A673 (cell line): ENCODE measurements around the gene FBXW5. TPM values are rescaled to one million over a fixed set of nuclear protein-coding genes. Genes with fewer than 3 reads are reported as not detected.

Source experiments
- BruUV-seq: library from RNA; stranded (reverse); fragments of 400-500 nt; replicated peaks from 2 replicates; lab custom pipeline; 2021; lab: Mats Ljungman, UMichigan
- CTCF ChIA-PET: fragments of 300-600 bp; sonication (Branson Sonifier 250); formaldehyde crosslinking; loops from one replicate; lab custom pipeline; 2022; ENCODE audit warnings: antibody characterized with exemption; lab: Charles Lee
- POLR2A ChIA-PET: fragments of 300-600 bp; sonication (Branson Sonifier 250); formaldehyde crosslinking; loops from one replicate; lab custom pipeline; 2022; ENCODE audit warnings: antibody characterized with exemption; ENCODE audit not compliant: low non-redundant PET; lab: Charles Lee
- DNase-seq: peaks from one replicate; pipeline ENCODE4 v3.0.0-alpha.2; 2015; ENCODE audit warnings: low spot score
- H3K27ac ChIP-seq: fragments of 200-600 bp; sonication (generic); 2 replicates; pipeline ENCODE4 v1.5.1; 2016; ENCODE audit warnings: mixed run types, low read depth, mild to moderate bottlenecking, mixed read lengths, antibody characterized with exemption, low read length; ENCODE audit not compliant: poor library complexity, severe bottlenecking
- H3K27me3 ChIP-seq: fragments of 200-600 bp; sonication (generic); replicated peaks from 2 replicates; pipeline ENCODE4 v1.6.1; 2017; ENCODE audit warnings: mixed run types, low read depth, mild to moderate bottlenecking, mixed read lengths, antibody characterized with exemption, low read length; ENCODE audit not compliant: insufficient read depth, poor library complexity
- H3K36me3 ChIP-seq: fragments of 200-600 bp; sonication (generic); 2 replicates; pipeline ENCODE4 v1.6.1; 2016; ENCODE audit warnings: mixed run types, mild to moderate bottlenecking, mixed read lengths, antibody characterized with exemption, low read length; ENCODE audit not compliant: insufficient read depth, poor library complexity, severe bottlenecking
- H3K4me1 ChIP-seq: fragments of 200-600 bp; sonication (generic); 2 replicates; pipeline ENCODE4 v1.6.1; 2017; ENCODE audit warnings: mixed run types, mild to moderate bottlenecking, mixed read lengths, antibody characterized with exemption, low read length; ENCODE audit not compliant: insufficient read depth, poor library complexity, severe bottlenecking
- H3K4me3 ChIP-seq: fragments of 200-600 bp; sonication (generic); 2 replicates; pipeline ENCODE4 v1.5.1; 2016; ENCODE audit warnings: low read depth, mixed run types, mild to moderate bottlenecking, mixed read lengths, low read length; ENCODE audit not compliant: poor library complexity, severe bottlenecking
- H3K9me3 ChIP-seq: fragments of 200-600 bp; sonication (generic); 2 replicates; pipeline ENCODE4 v1.6.1; 2016; ENCODE audit warnings: mixed run types, low read depth, mild to moderate bottlenecking, mixed read lengths, antibody characterized with exemption, low read length; ENCODE audit not compliant: poor library complexity, severe bottlenecking
- EZH2 ChIP-seq: fragments of 200-600 bp; sonication (generic); IDR thresholded peaks from 2 replicates; pipeline ENCODE4 v1.6.1; 2017; ENCODE audit warnings: borderline replicate concordance, low read depth, mild to moderate bottlenecking, mixed read lengths, antibody characterized with exemption, low read length; ENCODE audit not compliant: poor library complexity, severe bottlenecking
- intact Hi-C: fragments of 100-400 bp; cut with micrococcal nuclease; formaldehyde crosslinking; loops from one replicate; pipeline ENCODE4 v1.10.0; 2022; ENCODE audit not compliant: unreplicated experiment
- total RNA-seq: library from RNA; stranded (reverse); gene quantifications from 2 replicates; pipeline ENCODE4 v1.2.3, GENCODE V29; 2021
- TF ChIP-seq, protein P1 (sequence below): fragments of 300-800, 200-600 bp; sonication (generic); conservative IDR thresholded peaks from 2 replicates; pipeline ENCODE4 v1.5.1; 2017; ENCODE audit warnings: low read depth, mild to moderate bottlenecking, antibody characterized with exemption, low read length, moderate library complexity, mixed read lengths

The FBXW5 gene
- total RNA-seq, 1 experiment from 2014 or later, result 81.8 TPM

DNA sequence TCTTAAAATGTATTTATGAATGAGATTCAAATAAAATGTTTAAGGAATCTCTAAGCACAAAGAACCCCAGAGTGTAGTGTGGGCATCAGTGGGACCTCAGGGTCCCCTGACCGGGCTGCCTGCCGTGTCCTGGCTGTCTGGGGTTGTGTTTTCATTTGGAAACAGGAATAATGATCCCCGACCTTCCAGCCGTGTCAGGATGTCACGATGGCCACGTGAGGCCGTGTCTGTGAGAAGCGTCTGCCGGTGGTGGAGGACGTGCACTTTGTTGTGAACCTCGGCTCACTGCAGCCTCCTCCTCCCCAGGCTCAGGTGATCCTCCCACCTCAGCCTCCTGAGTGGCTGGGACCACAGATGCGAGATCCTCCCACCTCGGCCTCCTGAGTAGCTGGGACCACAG, 53.9 kb downstream of the FBXW5 start:
- no peaks in the 10 kb centered on the region for H3K27me3 ChIP-seq
- BruUV-seq, result no TSS peak
- CTCF ChIA-PET, result no interaction called here
- DNase-seq, result no peak
- H3K4me1 ChIP-seq, result no peaks in the 10 kb centered on the region
- H3K4me3 ChIP-seq, result no peak overlapping the region
- H3K9me3 ChIP-seq, result no peaks in the 10 kb centered on the region
- no peaks in the 10 kb centered on the region for H3K36me3 ChIP-seq
- POLR2A ChIA-PET, result no interaction called here
- no peak overlapping the region for H3K27ac ChIP-seq
- intact Hi-C loops, result no loop called here
- no peak for TF ChIP-seq EZH2
- TF ChIP-seq, protein P1, sequence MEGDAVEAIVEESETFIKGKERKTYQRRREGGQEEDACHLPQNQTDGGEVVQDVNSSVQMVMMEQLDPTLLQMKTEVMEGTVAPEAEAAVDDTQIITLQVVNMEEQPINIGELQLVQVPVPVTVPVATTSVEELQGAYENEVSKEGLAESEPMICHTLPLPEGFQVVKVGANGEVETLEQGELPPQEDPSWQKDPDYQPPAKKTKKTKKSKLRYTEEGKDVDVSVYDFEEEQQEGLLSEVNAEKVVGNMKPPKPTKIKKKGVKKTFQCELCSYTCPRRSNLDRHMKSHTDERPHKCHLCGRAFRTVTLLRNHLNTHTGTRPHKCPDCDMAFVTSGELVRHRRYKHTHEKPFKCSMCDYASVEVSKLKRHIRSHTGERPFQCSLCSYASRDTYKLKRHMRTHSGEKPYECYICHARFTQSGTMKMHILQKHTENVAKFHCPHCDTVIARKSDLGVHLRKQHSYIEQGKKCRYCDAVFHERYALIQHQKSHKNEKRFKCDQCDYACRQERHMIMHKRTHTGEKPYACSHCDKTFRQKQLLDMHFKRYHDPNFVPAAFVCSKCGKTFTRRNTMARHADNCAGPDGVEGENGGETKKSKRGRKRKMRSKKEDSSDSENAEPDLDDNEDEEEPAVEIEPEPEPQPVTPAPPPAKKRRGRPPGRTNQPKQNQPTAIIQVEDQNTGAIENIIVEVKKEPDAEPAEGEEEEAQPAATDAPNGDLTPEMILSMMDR, result no peak

Other genes with a start within 250 kb of the FBXW5 start
- 26.4 and 35.3 TPM in 2 replicates for gene DIPK1B, start 232.2 kb downstream of the FBXW5 start, total RNA-seq
- 0.15 and 0.35 TPM in 2 replicates for gene LCN10, start 201.8 kb downstream of the FBXW5 start, total RNA-seq
- not detected in 2 replicates for gene LCN6, start 196.2 kb downstream of the FBXW5 start, total RNA-seq
- not detected in 2 replicates for gene LCN8, start 186.5 kb downstream of the FBXW5 start, total RNA-seq
- not detected in 2 replicates for gene LCN15, start 180.2 kb downstream of the FBXW5 start, total RNA-seq
- gene TMEM141, start 153.4 kb downstream of the FBXW5 start, total RNA-seq, result 32.7 and 39.5 TPM in 2 replicates
- gene CCDC183, start 148.4 kb downstream of the FBXW5 start, total RNA-seq, result 0.46 TPM in 1 of 2 replicates, not detected in the other
- gene RABL6, start 136.8 kb downstream of the FBXW5 start, total RNA-seq, result 208 and 210 TPM in 2 replicates
- gene AJM1, start 102.3 kb downstream of the FBXW5 start, total RNA-seq, result 1.8 and 2.0 TPM in 2 replicates
- gene PHPT1, start 95.3 kb downstream of the FBXW5 start, total RNA-seq, result 94.7 and 109 TPM in 2 replicates
- 7.9 and 10.1 TPM in 2 replicates for gene MAMDC4, start 92.4 kb downstream of the FBXW5 start, total RNA-seq
- gene EDF1, start 78.4 kb downstream of the FBXW5 start, total RNA-seq, result 321 and 330 TPM in 2 replicates
- 29.2 and 33.2 TPM in 2 replicates for gene TRAF2, start 58.2 kb downstream of the FBXW5 start, total RNA-seq
- gene C8G, start 505 bp upstream of the FBXW5 start, total RNA-seq, result 0.74 and 0.75 TPM in 2 replicates
- 1.1 TPM in 1 of 2 replicates, not detected in the other for gene LCN12, start 7.5 kb upstream of the FBXW5 start, total RNA-seq
- not detected in 2 replicates for gene PTGDS, start 32.8 kb upstream of the FBXW5 start, total RNA-seq
- not detected in 2 replicates for gene LCNL1, start 38.3 kb upstream of the FBXW5 start, total RNA-seq
- gene PAXX, start 47.7 kb upstream of the FBXW5 start, total RNA-seq, result 91.5 and 99.5 TPM in 2 replicates
- gene CLIC3, start 51.8 kb upstream of the FBXW5 start, total RNA-seq, result not detected in 2 replicates
- gene ABCA2, start 83.5 kb upstream of the FBXW5 start, total RNA-seq, result 27.8 and 38.9 TPM in 2 replicates
- gene FUT7, start 87.3 kb upstream of the FBXW5 start, total RNA-seq, result not detected in 2 replicates
- 73.9 and 81.4 TPM in 2 replicates for gene NPDC1, start 101.4 kb upstream of the FBXW5 start, total RNA-seq
- not detected in 2 replicates for gene ENTPD2, start 109.3 kb upstream of the FBXW5 start, total RNA-seq
- gene SAPCD2, start 125.8 kb upstream of the FBXW5 start, total RNA-seq, result 30.6 and 33.7 TPM in 2 replicates
- gene UAP1L1, start 132.8 kb upstream of the FBXW5 start, total RNA-seq, result 11.2 and 13.0 TPM in 2 replicates
- 48.6 and 54.9 TPM in 2 replicates for gene MAN1B1, start 142.2 kb upstream of the FBXW5 start, total RNA-seq
- gene DPP7, start 170.0 kb upstream of the FBXW5 start, total RNA-seq, result 120 and 122 TPM in 2 replicates
- 0.17 and 0.52 TPM in 2 replicates for gene GRIN1, start 194.4 kb upstream of the FBXW5 start, total RNA-seq
- gene LRRC26, start 225.3 kb upstream of the FBXW5 start, total RNA-seq, result not detected in 2 replicates
- gene TMEM210, start 227.3 kb upstream of the FBXW5 start, total RNA-seq, result not detected in 2 replicates
- gene ANAPC2, start 243.8 kb upstream of the FBXW5 start, total RNA-seq, result 49.6 and 54.1 TPM in 2 replicates
- 86.8 and 87.3 TPM in 2 replicates for gene SSNA1, start 243.9 kb upstream of the FBXW5 start, total RNA-seq